Upper lobe of right lung (tissue), 1 donor: ENCODE measurements around the gene ADGRG1. TPM values are rescaled to one million over a fixed set of nuclear protein-coding genes. Genes with fewer than 3 reads are reported as not detected.

ENCODE experiments used
- ATAC-seq: fragments of 200-7000 bp; cut with Tn5 transposase; one replicate; pipeline ENCODE4 v1.9.1; 2020; ENCODE audit warnings: mild to moderate bottlenecking, moderate library complexity
- DNase-seq: peaks from one replicate; pipeline ENCODE4 v3.0.0-alpha.2; 2020
- H3K27ac ChIP-seq: fragments of 200-600 bp; one replicate; pipeline ENCODE4 v1.8.0; 2022
- H3K27me3 ChIP-seq: fragments of 200-600 bp; one replicate; pipeline ENCODE4 v1.8.0; 2022; ENCODE audit warnings: mild to moderate bottlenecking
- H3K36me3 ChIP-seq: fragments of 200-600 bp; one replicate; pipeline ENCODE4 v1.8.0; 2022
- H3K4me1 ChIP-seq: fragments of 200-600 bp; one replicate; pipeline ENCODE4 v1.8.0; 2022
- H3K4me3 ChIP-seq: fragments of 200-600 bp; one replicate; pipeline ENCODE4 v1.8.0; 2022; ENCODE audit warnings: mild to moderate bottlenecking
- H3K9me3 ChIP-seq: fragments of 200-600 bp; one replicate; pipeline ENCODE4 v1.8.0; 2022
- CTCF ChIP-seq: fragments of 200-600 bp; IDR thresholded peaks from one replicate; pipeline ENCODE4 v1.8.0; 2022; ENCODE audit warnings: antibody characterized with exemption
- intact Hi-C: fragments of 100-400 bp; cut with DNase I; formaldehyde crosslinking; loops from one replicate; pipeline ENCODE4 v1.11.0; 2022
- total RNA-seq: library from RNA; stranded (reverse); fragmentation: NEBNext Ultra II Directional; extraction: Animal tissue kit (Norgen Biotek cat#: 25700); gene quantifications from one replicate; pipeline ENCODE4 v1.2.1, GENCODE V29; 2021
- donor health status: DM: no; HTN: yes; CAD: no; lungs with severe emphysema.

ADGRG1 gene
- total RNA-seq, 1 donor from 2014 or later: 66.9 TPM

GRCh38 chr16:57623251-57624043, 5.0 kb upstream of the ADGRG1 start:
- Histone ChIP-seq H3K9me3 (no peaks in the 10 kb centered on the region), H3K27me3 (no peaks in the 10 kb centered on the region), H3K27ac (no peak overlapping the region), H3K4me1 (peaks cover 17% of the 10 kb centered on the region), H3K4me3 (no peak overlapping the region), H3K36me3 (no peaks in the 10 kb centered on the region)
- no peak for TF ChIP-seq CTCF
- DNase-seq: peak; percentile 70
- intact Hi-C loops: no loop called here
- peak; percentile 37 for ATAC-seq

GRCh38 chr16:57624044-57624688, 4.3 kb upstream of the ADGRG1 start:
- TF ChIP-seq CTCF: no peak
- no peaks in the 10 kb centered on the region for H3K36me3 ChIP-seq

GRCh38 chr16:57624806-57625500, 3.5 kb upstream of the ADGRG1 start:
- Histone ChIP-seq H3K36me3 (no peaks in the 10 kb centered on the region), H3K27ac (no peak overlapping the region), H3K4me1 (peaks cover 19% of the 10 kb centered on the region), H3K4me3 (no peak overlapping the region), H3K27me3 (peaks cover 11% of the 10 kb centered on the region), H3K9me3 (no peaks in the 10 kb centered on the region)
- intact Hi-C loops: no loop called here
- DNase-seq (no peak), ATAC-seq (no peak)
- TF ChIP-seq CTCF: no peak

More at GRCh38 chr16:57624044-57624688, 4.3 kb upstream of the ADGRG1 start:
- H3K9me3 ChIP-seq: no peaks in the 10 kb centered on the region
- peaks cover 3% of the 10 kb centered on the region for H3K27me3 ChIP-seq
- no peak overlapping the region for H3K4me3 ChIP-seq
- DNase-seq: no peak
- H3K27ac ChIP-seq: no peak overlapping the region
- peaks cover 19% of the 10 kb centered on the region for H3K4me1 ChIP-seq
- ATAC-seq: no peak
- intact Hi-C loops: no loop called here

GRCh38 chr16:57626420-57627170, 1.8 kb upstream of the ADGRG1 start:
- H3K4me3 ChIP-seq: no peak overlapping the region
- H3K36me3 ChIP-seq: no peaks in the 10 kb centered on the region
- no peaks in the 10 kb centered on the region for H3K9me3 ChIP-seq
- H3K4me1 ChIP-seq: peaks cover 19% of the 10 kb centered on the region
- intact Hi-C loops: no loop called here
- no peak overlapping the region for H3K27ac ChIP-seq
- no peak for DNase-seq
- ATAC-seq: no peak
- peaks cover 11% of the 10 kb centered on the region for H3K27me3 ChIP-seq
- TF ChIP-seq CTCF: no peak

GRCh38 chr16:57627184-57627871, 1.1 kb upstream of the ADGRG1 start:
- no peak for DNase-seq
- ATAC-seq: no peak
- intact Hi-C loops: no loop called here
- no peak for TF ChIP-seq CTCF
- H3K9me3 ChIP-seq: no peaks in the 10 kb centered on the region
- H3K4me1 ChIP-seq: peaks cover 19% of the 10 kb centered on the region
- no peak overlapping the region for H3K4me3 ChIP-seq
- no peaks in the 10 kb centered on the region for H3K36me3 ChIP-seq
- H3K27me3 ChIP-seq: peaks cover 11% of the 10 kb centered on the region
- peak overlapping the region; percentile 58 for H3K27ac ChIP-seq
